ENCODE measurements around the gene KLHL6. TPM values are rescaled to one million over a fixed set of nuclear protein-coding genes. Genes with fewer than 3 reads are reported as not detected.

Gene KLHL6
- total RNA-seq, 1 experiment from 2014 or later: not detected

DNA sequence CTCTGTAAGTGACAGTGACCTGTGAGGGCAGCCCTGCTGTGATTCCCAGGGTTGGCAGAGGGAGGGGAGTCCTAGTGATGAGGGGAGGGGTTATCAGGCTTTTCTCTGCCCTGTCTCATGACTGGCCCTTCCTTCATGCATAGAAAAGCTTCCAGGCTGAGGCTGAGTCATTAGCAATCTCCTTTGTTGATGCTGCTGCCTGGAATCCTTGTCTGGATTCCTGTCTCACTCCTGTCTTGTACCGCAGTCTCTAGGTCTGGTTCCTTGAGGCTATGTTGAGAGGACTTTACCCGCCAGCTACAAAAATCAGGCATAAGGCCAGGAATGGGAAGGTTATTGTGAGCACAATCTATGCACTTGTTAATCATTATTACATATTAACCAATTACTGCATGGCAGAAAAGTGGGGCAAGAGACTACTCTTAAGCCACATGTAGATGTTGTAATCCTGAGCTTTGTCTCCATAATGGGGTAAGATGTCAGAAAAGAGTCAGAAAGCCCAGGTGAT is 7.2 kb downstream of the KLHL6 start:
- CTCF ChIA-PET: no interaction called here
- no TSS peak for BruUV-seq (replicated peaks)
- H3K36me3 ChIP-seq (ENCODE audit: insufficient read depth, low read length, poor library complexity, severe bottlenecking): no peaks in the 10 kb centered on the region
- DNase-seq (ENCODE audit: low spot score): no peak
- H3K27ac ChIP-seq (ENCODE audit: low read depth, low read length, poor library complexity, severe bottlenecking): no peak overlapping the region
- no peaks in the 10 kb centered on the region for H3K27me3 ChIP-seq (replicated peaks; ENCODE audit: insufficient read depth, low read depth, low read length, poor library complexity)
- H3K4me1 ChIP-seq (ENCODE audit: insufficient read depth, low read length, poor library complexity, severe bottlenecking): no peaks in the 10 kb centered on the region
- POLR2A ChIA-PET (ENCODE audit: low non-redundant PET): no interaction called here
- intact Hi-C loops (cut with micrococcal nuclease; ENCODE audit: unreplicated experiment): no loop called here
- H3K4me3 ChIP-seq (ENCODE audit: low read depth, low read length, poor library complexity, severe bottlenecking): no peak overlapping the region
- H3K9me3 ChIP-seq (ENCODE audit: low read depth, low read length, poor library complexity, severe bottlenecking): no peaks in the 10 kb centered on the region
- TF ChIP-seq, protein P1, sequence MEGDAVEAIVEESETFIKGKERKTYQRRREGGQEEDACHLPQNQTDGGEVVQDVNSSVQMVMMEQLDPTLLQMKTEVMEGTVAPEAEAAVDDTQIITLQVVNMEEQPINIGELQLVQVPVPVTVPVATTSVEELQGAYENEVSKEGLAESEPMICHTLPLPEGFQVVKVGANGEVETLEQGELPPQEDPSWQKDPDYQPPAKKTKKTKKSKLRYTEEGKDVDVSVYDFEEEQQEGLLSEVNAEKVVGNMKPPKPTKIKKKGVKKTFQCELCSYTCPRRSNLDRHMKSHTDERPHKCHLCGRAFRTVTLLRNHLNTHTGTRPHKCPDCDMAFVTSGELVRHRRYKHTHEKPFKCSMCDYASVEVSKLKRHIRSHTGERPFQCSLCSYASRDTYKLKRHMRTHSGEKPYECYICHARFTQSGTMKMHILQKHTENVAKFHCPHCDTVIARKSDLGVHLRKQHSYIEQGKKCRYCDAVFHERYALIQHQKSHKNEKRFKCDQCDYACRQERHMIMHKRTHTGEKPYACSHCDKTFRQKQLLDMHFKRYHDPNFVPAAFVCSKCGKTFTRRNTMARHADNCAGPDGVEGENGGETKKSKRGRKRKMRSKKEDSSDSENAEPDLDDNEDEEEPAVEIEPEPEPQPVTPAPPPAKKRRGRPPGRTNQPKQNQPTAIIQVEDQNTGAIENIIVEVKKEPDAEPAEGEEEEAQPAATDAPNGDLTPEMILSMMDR (conservative IDR thresholded peaks at IDR 0.05; ENCODE audit: low read depth, low read length): no peak
- TF ChIP-seq EZH2 (IDR thresholded peaks at IDR 0.05; ENCODE audit: borderline replicate concordance, low read depth, low read length, poor library complexity, severe bottlenecking): no peak

DNA sequence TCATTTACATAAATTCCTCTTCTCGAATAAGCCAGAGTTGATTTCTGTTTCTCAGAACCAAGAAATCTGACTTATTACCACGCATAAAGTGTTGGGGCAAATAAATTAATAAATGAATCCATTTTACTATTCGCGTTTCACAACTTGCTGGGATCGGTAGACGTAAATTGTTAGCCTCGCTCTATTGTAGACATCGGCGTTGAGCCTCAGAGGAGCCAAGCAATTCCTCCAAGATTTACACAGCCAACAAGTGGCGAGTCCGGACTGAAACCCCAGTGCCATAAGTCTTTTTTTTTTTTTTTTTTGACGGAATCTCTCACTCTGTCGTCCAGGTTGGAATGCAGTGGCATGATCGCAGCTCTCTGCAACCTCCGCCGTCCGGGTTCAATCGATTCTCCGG is 8.9 kb downstream of the KLHL6 start:
- Histone ChIP-seq H3K27ac (ENCODE audit: low read depth, low read length, poor library complexity, severe bottlenecking) (no peak overlapping the region), H3K4me3 (ENCODE audit: low read depth, low read length, poor library complexity, severe bottlenecking) (no peak overlapping the region), H3K4me1 (ENCODE audit: insufficient read depth, low read length, poor library complexity, severe bottlenecking) (no peaks in the 10 kb centered on the region), H3K9me3 (ENCODE audit: low read depth, low read length, poor library complexity, severe bottlenecking) (no peaks in the 10 kb centered on the region), H3K36me3 (ENCODE audit: insufficient read depth, low read length, poor library complexity, severe bottlenecking) (no peaks in the 10 kb centered on the region), H3K27me3 (replicated peaks; ENCODE audit: insufficient read depth, low read depth, low read length, poor library complexity) (no peaks in the 10 kb centered on the region)
- BruUV-seq (replicated peaks): no TSS peak
- no peak for DNase-seq (ENCODE audit: low spot score)
- TF ChIP-seq, protein P1 (conservative IDR thresholded peaks at IDR 0.05; ENCODE audit: low read depth, low read length): no peak
- TF ChIP-seq EZH2 (IDR thresholded peaks at IDR 0.05; ENCODE audit: borderline replicate concordance, low read depth, low read length, poor library complexity, severe bottlenecking): no peak
- intact Hi-C loops (cut with micrococcal nuclease; ENCODE audit: unreplicated experiment): no loop called here
- ChIA-PET POLR2A (ENCODE audit: low non-redundant PET) (no interaction called here), CTCF (no interaction called here)

DNA sequence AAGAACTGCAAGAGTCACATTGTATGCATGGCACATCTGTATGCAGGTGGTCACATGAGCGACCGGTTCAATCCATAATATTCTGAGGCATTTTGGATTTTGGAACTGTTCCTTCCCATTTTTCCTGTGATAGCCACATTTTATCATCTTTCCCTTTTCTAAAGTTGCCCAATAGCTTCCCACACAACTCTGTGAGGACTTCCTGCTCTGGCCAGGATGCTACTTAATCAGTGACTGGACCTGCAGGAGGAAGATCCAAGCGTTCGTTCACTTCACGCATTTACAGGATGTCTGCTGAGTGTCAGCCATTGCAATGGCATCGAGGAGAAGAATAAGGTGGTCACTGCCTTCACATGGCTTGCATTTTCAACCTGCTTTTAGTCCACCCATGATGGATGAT is 9.8 kb downstream of the KLHL6 start:
- Histone ChIP-seq H3K9me3 (ENCODE audit: low read depth, low read length, poor library complexity, severe bottlenecking) (no peaks in the 10 kb centered on the region), H3K27ac (ENCODE audit: low read depth, low read length, poor library complexity, severe bottlenecking) (no peak overlapping the region), H3K27me3 (replicated peaks; ENCODE audit: insufficient read depth, low read depth, low read length, poor library complexity) (no peaks in the 10 kb centered on the region), H3K4me1 (ENCODE audit: insufficient read depth, low read length, poor library complexity, severe bottlenecking) (no peaks in the 10 kb centered on the region), H3K36me3 (ENCODE audit: insufficient read depth, low read length, poor library complexity, severe bottlenecking) (no peaks in the 10 kb centered on the region), H3K4me3 (ENCODE audit: low read depth, low read length, poor library complexity, severe bottlenecking) (no peak overlapping the region)
- ChIA-PET POLR2A (ENCODE audit: low non-redundant PET) (no interaction called here), CTCF (no interaction called here)
- intact Hi-C loops (cut with micrococcal nuclease; ENCODE audit: unreplicated experiment): no loop called here
- DNase-seq (ENCODE audit: low spot score): no peak
- TF ChIP-seq EZH2 (IDR thresholded peaks at IDR 0.05; ENCODE audit: borderline replicate concordance, low read depth, low read length, poor library complexity, severe bottlenecking): no peak
- TF ChIP-seq, protein P1 (conservative IDR thresholded peaks at IDR 0.05; ENCODE audit: low read depth, low read length): no peak
- no TSS peak for BruUV-seq (replicated peaks)

Data from A673 (cell line).